HL-60 (cell line): ENCODE results near the gene ZCCHC24.

Experiments
- DNase-seq, 2 experiments: peaks; one replicate each; pipeline ENCODE4 v3.0.0-alpha.2; 2010 to 2020; ENCODE audit warnings: low read depth in 1 of 2, low spot score in 1 of 2
- H3K27ac ChIP-seq: fragments of 250-450 bp; sonication (Bioruptor Pico); replicated peaks from 2 replicates; pipeline ENCODE4 v1.5.1; 2020; ENCODE audit warnings: mild to moderate bottlenecking, moderate library complexity
- H3K27me3 ChIP-seq: fragments of 250-450 bp; sonication (Bioruptor Pico); 2 replicates; pipeline ENCODE4 v1.5.1; 2021; ENCODE audit warnings: mild to moderate bottlenecking, moderate library complexity; ENCODE audit not compliant: insufficient read depth, poor library complexity, severe bottlenecking
- H3K4me3 ChIP-seq: replicated peaks from 2 replicates; pipeline ENCODE4 v1.5.1; 2011; ENCODE audit warnings: mild to moderate bottlenecking, control low read depth, low read length; ENCODE audit not compliant: insufficient read depth
- CTCF ChIP-seq: IDR thresholded peaks from one replicate; pipeline ENCODE4 v1.5.1; 2011; ENCODE audit warnings: low read length, control low read depth, inconsistent platforms; ENCODE audit not compliant: insufficient read depth
- GABPA ChIP-seq: IDR thresholded peaks from 2 replicates; pipeline ENCODE4 v1.6.1; 2012; ENCODE audit warnings: low read depth
- POLR2AphosphoS5 ChIP-seq: IDR thresholded peaks from 2 replicates; pipeline ENCODE4 v1.6.1; 2012; ENCODE audit warnings: low read depth
- REST ChIP-seq: IDR thresholded peaks from 2 replicates; pipeline ENCODE4 v1.6.1; 2012; ENCODE audit warnings: low read depth; ENCODE audit not compliant: insufficient replicate concordance
- SPI1 ChIP-seq: IDR thresholded peaks from 2 replicates; pipeline ENCODE4 v1.6.1; 2012; ENCODE audit warnings: low read depth, mild to moderate bottlenecking, borderline replicate concordance

Gene ZCCHC24

GRCh38 chr10:79372871-79373270 is 72.6 kb downstream of the ZCCHC24 start:
- TF ChIP-seq GABPA = no peak
- TF ChIP-seq CTCF = no peak
- no peak for TF ChIP-seq SPI1
- no peak for TF ChIP-seq REST
- TF ChIP-seq POLR2AphosphoS5 = no peak

GRCh38 chr10:79367426-79368189 is 77.8 kb downstream of the ZCCHC24 start:
- Histone ChIP-seq H3K27ac (no peak overlapping the region), H3K27me3 (no peaks in the 10 kb centered on the region), H3K4me3 (no peak overlapping the region)
- DNase-seq = no peak
- TF ChIP-seq GABPA = no peak
- TF ChIP-seq SPI1 = no peak
- no peak for TF ChIP-seq POLR2AphosphoS5
- TF ChIP-seq REST = no peak
- no peak for TF ChIP-seq CTCF

More at GRCh38 chr10:79372871-79373270, 72.6 kb downstream of the ZCCHC24 start:
- H3K27me3 ChIP-seq = no peaks in the 10 kb centered on the region
- no peak overlapping the region for H3K4me3 ChIP-seq
- no peak for DNase-seq
- no peak overlapping the region for H3K27ac ChIP-seq

GRCh38 chr10:79361726-79362397 is 83.6 kb downstream of the ZCCHC24 start:
- no peak for DNase-seq
- H3K27ac ChIP-seq = no peak overlapping the region
- H3K27me3 ChIP-seq = no peaks in the 10 kb centered on the region
- no peak for TF ChIP-seq SPI1
- no peak for TF ChIP-seq GABPA
- TF ChIP-seq CTCF = no peak
- TF ChIP-seq REST = no peak
- TF ChIP-seq POLR2AphosphoS5 = no peak
- no peak overlapping the region for H3K4me3 ChIP-seq
